Stomach (tissue), 4 donors: ENCODE data around the gene JAKMIP1.

Source experiments
- CTCF ChIP-seq, 7 experiments: fragments of 450-650 bp in 4 of 7; fragments of 200-600 bp in 3 of 7; sonication (generic) in 3 of 7; IDR thresholded peaks; one replicate each; pipeline ENCODE4 v1.5.1; 2016 to 2019; ENCODE audit warnings: antibody characterized with exemption in 7 of 7, control low read depth in 2 of 7, mild to moderate bottlenecking in 1 of 7
- POLR2A ChIP-seq, 4 donors: fragments of 450-650 bp; IDR thresholded peaks; one replicate each; pipeline ENCODE4 v1.6.1; 2016; ENCODE audit warnings: antibody characterized with exemption in 4 of 4, control low read depth in 2 of 4, mild to moderate bottlenecking in 1 of 4, moderate library complexity in 1 of 4
- POLR2AphosphoS5 ChIP-seq, 3 donors: sonication (generic); formaldehyde crosslinking; IDR thresholded peaks; one replicate each; pipeline ENCODE4 v1.6.1; 2016; ENCODE audit warnings: antibody characterized with exemption in 3 of 3

DNA sequence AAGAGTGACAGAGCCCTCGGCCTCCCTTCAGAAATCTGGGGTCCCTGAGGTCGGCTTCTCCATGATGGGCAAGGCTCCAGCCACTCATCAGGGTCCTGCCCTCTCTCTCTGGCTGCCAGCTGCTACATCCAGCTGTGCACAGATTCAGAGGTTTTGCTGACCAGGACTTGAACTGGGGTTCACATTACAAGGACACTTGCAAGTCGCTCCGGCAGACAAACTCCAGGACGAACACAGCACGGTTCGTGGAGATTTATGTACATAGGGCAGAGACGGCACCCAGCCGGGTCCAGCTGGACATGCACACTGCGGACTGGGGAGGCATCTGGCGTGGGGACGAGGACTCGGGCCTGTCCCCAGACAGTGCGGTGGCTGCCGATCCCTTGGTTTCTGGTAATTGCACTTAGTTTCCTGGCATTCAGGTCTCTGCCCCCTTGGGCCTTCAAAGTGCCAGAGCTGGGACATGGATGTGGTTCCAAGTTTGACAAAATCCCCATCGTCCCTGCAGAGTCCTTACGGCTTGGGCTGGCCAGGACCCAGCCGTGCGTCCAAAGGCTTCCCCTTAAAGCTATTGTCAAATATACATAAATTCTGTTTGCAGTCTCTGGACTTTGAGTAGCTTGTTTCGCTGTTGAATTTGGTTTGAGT lies 175.9 kb downstream of the JAKMIP1 start:
- TF ChIP-seq CTCF (IDR thresholded peaks at IDR 0.05) (no peak), POLR2A (IDR thresholded peaks at IDR 0.05) (no peak), POLR2AphosphoS5 (IDR thresholded peaks at IDR 0.05) (no peak)
